BLaER1 treated with 17β-estradiol and CSF1 and Interleukin-3, amounts not matched to agents 10 nM and 100 nM (cell line): Measurements from ENCODE around the gene CCDC60.

Experiments used
- H3K27ac ChIP-seq, 11 experiments: shearing (Covaris generic); formaldehyde crosslinking; 2 replicates each; pipeline ENCODE4 v1.8.1; 2022
- H3K27me3 ChIP-seq, 11 experiments: shearing (Covaris generic); formaldehyde crosslinking; 2 replicates each; pipeline ENCODE4 v1.8.1; 2022
- H3K36me3 ChIP-seq, 11 experiments: shearing (Covaris generic); formaldehyde crosslinking; 2 replicates each; pipeline ENCODE4 v1.8.1; 2022
- H3K4me1 ChIP-seq, 10 experiments: shearing (Covaris generic); formaldehyde crosslinking; 2 replicates each; pipeline ENCODE4 v1.8.1; 2022
- H3K4me2 ChIP-seq, 11 experiments: shearing (Covaris generic); formaldehyde crosslinking; 2 replicates each; pipeline ENCODE4 v1.8.1; 2022
- H3K4me3 ChIP-seq, 10 experiments: shearing (Covaris generic); formaldehyde crosslinking; 2 replicates each; pipeline ENCODE4 v1.8.1; 2022
- H3K9ac ChIP-seq, 11 experiments: shearing (Covaris generic); formaldehyde crosslinking; 2 replicates each; pipeline ENCODE4 v1.8.1; 2022
- H3K9me3 ChIP-seq, 11 experiments: shearing (Covaris generic); formaldehyde crosslinking; replicated peaks in 1 of 11; 2 replicates each; pipeline ENCODE4 v1.8.1; 2022
- H4K20me1 ChIP-seq, 11 experiments: shearing (Covaris generic); formaldehyde crosslinking; 2 replicates each; pipeline ENCODE4 v1.8.1; 2022
- Cebpa-rat ChIP-seq, 11 experiments: shearing (Covaris generic); IDR thresholded peaks; 2 replicates each; pipeline ENCODE4 v1.8.1; 2022

CCDC60 gene, protein sequence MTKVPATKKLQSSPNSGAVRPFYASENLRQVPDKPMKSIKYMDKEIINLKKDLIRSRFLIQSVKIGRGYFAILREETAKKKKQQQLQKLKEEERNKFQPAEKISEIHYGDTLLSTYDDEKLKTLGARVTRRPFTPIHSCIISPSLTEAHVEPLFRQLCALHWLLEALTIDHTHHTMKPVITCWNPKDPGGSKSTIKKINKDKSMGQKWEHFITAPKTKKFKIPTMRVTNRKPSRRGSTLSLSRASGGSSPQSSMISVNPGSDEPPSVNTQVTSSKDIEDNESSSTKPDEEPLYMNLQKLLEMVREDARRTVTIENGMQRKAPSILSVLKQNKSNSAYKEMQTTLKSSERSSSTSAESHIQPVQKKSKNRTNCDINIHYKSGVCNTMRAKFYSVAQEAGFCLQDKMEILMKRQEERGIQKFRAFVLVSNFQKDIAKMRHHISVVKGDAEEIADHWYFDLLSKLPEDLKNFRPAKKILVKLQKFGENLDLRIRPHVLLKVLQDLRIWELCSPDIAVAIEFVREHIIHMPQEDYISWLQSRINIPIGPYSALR

GRCh38 chr12:119334430-119335170 lies at the start of gene CCDC60:
Gene CCDC60 (plus strand): TSS chr12:119334729. CDS start chr12:119335177, 448 bp downstream.
- Histone ChIP-seq H4K20me1 (no peaks in the 10 kb centered on the region), H3K4me3 (no peak within 1 kb of the TSS), H3K9ac (no peak within 1 kb of the TSS), H3K4me1 (peaks cover 0 to 10% (median 6%) of the 10 kb centered on the region in 10 experiments; a peak in 8 of 20 replicates), H3K4me2 (no peak within 1 kb of the TSS), H3K36me3 (no peaks in the 10 kb centered on the region), H3K9me3 (peaks cover 0 to 11% (median 9%) of the 10 kb centered on the region in 11 experiments; a peak in 11 of 22 replicates), H3K27ac (no peak within 1 kb of the TSS), H3K27me3 (no peaks in the 10 kb centered on the region)
- no peak for TF ChIP-seq Cebpa-rat (IDR thresholded peaks at IDR 0.05)

DNA sequence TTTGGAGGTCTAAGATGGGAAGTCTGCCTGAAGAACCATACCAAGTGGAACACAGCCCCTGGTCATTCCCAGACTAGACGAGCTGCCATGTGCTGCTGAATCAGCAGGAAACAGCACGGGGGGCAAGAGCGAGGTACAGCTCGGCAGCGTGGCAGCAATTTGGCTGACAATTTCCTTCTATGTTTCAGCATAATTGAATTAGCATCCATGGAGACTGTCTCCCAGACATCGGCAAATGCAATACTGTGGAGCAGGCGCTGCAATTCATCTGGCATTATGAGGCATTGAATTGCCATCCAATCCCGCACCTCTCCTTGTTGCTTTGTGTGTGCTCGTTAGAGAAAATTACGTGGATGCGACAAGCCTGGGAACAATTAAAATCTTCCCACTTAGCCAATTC lies 46.0 kb upstream of the CCDC60 start:
- Histone ChIP-seq H3K4me1 (peaks cover 0 to 3% (median 0%) of the 10 kb centered on the region in 10 experiments; a peak in 1 of 20 replicates), H3K36me3 (no peaks in the 10 kb centered on the region), H3K9ac (no peak overlapping the region), H3K9me3 (peaks cover 0 to 10% (median 0%) of the 10 kb centered on the region in 11 experiments; a peak in 2 of 22 replicates), H3K4me2 (no peak overlapping the region), H3K4me3 (no peak overlapping the region), H3K27ac (no peak overlapping the region), H3K27me3 (no peaks in the 10 kb centered on the region), H4K20me1 (no peaks in the 10 kb centered on the region)
- TF ChIP-seq Cebpa-rat (IDR thresholded peaks at IDR 0.05): no peak

- H3K4me2 ChIP-seq: no peak overlapping the region
- no peak for TF ChIP-seq Cebpa-rat (IDR thresholded peaks at IDR 0.05)
- no peak overlapping the region for H3K9ac ChIP-seq
- H3K27me3 ChIP-seq: no peaks in the 10 kb centered on the region
- peaks cover 0 to 3% (median 0%) of the 10 kb centered on the region in 10 experiments; a peak in 1 of 20 replicates for H3K4me1 ChIP-seq
- H3K9me3 ChIP-seq: peaks cover 0 to 10% (median 0%) of the 10 kb centered on the region in 11 experiments; a peak in 1 of 22 replicates
- H3K4me3 ChIP-seq: no peak overlapping the region
- no peak overlapping the region for H3K27ac ChIP-seq
- no peaks in the 10 kb centered on the region for H3K36me3 ChIP-seq
- no peaks in the 10 kb centered on the region for H4K20me1 ChIP-seq
Measured at GRCh38 chr12:119292893-119293630, 41.5 kb upstream of the CCDC60 start.

DNA sequence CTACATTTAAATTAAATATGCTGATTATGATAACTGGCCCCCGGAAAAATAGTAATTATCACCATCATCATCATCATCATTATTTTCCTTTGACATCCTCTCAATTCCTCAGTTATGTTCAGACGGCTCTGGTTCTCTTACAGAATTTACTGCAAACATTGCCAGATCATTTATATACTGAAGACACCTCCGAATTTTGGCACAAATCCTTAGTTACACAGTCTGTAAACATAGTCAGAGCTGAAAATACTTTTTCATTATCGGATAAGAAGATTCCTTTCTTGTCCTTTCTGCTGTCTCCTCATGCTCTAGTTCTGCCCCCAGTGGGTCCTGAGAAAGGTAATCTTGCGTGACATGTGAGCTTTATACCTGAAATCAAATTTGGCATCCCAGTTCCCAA lies 40.3 kb upstream of the CCDC60 start:
- H3K4me3 ChIP-seq: no peak overlapping the region
- no peaks in the 10 kb centered on the region for H3K27me3 ChIP-seq
- H3K4me1 ChIP-seq: peaks cover 0 to 3% (median 0%) of the 10 kb centered on the region in 10 experiments; a peak in 1 of 20 replicates
- TF ChIP-seq Cebpa-rat (IDR thresholded peaks at IDR 0.05): no peak
- H3K27ac ChIP-seq: no peak overlapping the region
- peaks cover 0 to 10% (median 0%) of the 10 kb centered on the region in 11 experiments; a peak in 1 of 22 replicates for H3K9me3 ChIP-seq
- H3K36me3 ChIP-seq: no peaks in the 10 kb centered on the region
- no peaks in the 10 kb centered on the region for H4K20me1 ChIP-seq
- H3K9ac ChIP-seq: no peak overlapping the region
- H3K4me2 ChIP-seq: no peak overlapping the region

DNA sequence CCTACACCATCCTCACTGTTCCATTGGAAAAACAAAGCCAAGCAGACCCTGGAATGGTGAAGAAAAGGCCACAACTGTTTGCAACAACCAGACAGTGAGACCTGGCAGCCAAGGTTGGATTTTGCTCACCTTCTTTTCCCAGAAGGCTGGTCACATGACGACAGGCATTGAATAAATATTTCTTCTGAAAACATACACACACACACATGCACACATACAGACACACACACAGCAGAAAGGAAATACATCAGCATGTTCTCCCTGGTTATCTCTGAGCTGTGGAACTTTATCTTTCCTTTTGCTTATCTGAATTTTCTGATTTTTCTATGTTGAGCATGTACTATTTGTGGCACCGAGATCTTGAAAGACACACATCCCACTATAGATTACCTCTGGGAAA lies 38.0 kb upstream of the CCDC60 start:
- no peak overlapping the region for H3K27ac ChIP-seq
- H4K20me1 ChIP-seq: no peaks in the 10 kb centered on the region
- H3K4me2 ChIP-seq: no peak overlapping the region
- H3K4me1 ChIP-seq: peaks cover 0 to 14% (median 4%) of the 10 kb centered on the region in 10 experiments; a peak in 7 of 20 replicates
- H3K36me3 ChIP-seq: no peaks in the 10 kb centered on the region
- H3K27me3 ChIP-seq: no peaks in the 10 kb centered on the region
- no peak overlapping the region for H3K4me3 ChIP-seq
- no peaks in the 10 kb centered on the region for H3K9me3 ChIP-seq
- TF ChIP-seq Cebpa-rat (IDR thresholded peaks at IDR 0.05): no peak
- no peak overlapping the region for H3K9ac ChIP-seq

DNA sequence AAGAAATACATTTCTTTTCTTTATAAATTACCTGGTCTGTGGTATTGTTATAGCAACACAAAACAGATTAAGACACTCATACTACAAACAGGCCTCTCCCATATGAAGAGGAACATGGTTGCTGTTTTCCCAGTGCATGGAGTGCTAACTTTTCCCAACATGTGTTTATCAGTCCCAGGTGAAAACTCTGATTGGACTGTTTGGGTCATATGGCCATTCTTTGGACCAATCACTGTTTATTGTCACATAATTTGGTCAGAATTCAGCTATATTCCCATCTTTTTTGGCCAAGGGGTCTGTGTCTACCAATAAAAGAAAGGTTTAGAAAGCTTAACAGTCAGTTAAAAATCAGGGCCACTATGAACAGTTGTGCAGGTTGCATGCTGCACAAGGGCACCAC lies 35.4 kb upstream of the CCDC60 start:
- Histone ChIP-seq H3K4me1 (peaks cover 0 to 14% (median 4%) of the 10 kb centered on the region in 10 experiments; a peak in 7 of 20 replicates), H3K4me3 (no peak overlapping the region), H3K9me3 (peaks cover 0 to 7% (median 0%) of the 10 kb centered on the region in 11 experiments; a peak in 1 of 22 replicates), H3K36me3 (no peaks in the 10 kb centered on the region), H3K27me3 (no peaks in the 10 kb centered on the region), H4K20me1 (no peaks in the 10 kb centered on the region), H3K27ac (no peak overlapping the region), H3K9ac (no peak overlapping the region), H3K4me2 (no peak overlapping the region)
- no peak for TF ChIP-seq Cebpa-rat (IDR thresholded peaks at IDR 0.05)

DNA sequence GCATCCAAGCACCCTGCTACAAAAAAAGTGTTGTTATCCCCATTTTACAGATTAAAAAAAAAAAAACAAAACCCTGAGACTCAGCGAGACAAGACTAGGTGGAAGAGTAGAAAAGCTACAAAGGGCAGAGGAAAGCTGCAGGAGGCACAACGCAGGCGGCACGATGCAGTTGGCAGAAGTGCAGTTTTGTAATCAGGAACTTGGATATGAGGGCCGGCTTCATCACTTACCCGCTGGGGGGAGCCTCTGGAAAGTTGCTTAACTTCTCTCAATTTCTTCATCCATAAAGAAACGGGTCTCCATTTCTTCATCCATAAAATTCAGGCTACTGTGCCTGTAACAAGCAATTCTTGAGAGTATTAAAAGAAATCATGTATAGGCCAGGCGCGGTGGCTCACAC lies 33.1 kb upstream of the CCDC60 start:
- H3K4me3 ChIP-seq: no peak overlapping the region
- peaks cover 0 to 7% (median 0%) of the 10 kb centered on the region in 11 experiments; a peak in 1 of 22 replicates for H3K9me3 ChIP-seq
- no peak for TF ChIP-seq Cebpa-rat (IDR thresholded peaks at IDR 0.05)
- H3K9ac ChIP-seq: no peak overlapping the region
- no peak overlapping the region for H3K27ac ChIP-seq
- peaks cover 0 to 14% (median 4%) of the 10 kb centered on the region in 10 experiments; a peak in 8 of 20 replicates for H3K4me1 ChIP-seq
- H3K27me3 ChIP-seq: no peaks in the 10 kb centered on the region
- H3K36me3 ChIP-seq: no peaks in the 10 kb centered on the region
- H3K4me2 ChIP-seq: no peak overlapping the region
- H4K20me1 ChIP-seq: no peaks in the 10 kb centered on the region

DNA sequence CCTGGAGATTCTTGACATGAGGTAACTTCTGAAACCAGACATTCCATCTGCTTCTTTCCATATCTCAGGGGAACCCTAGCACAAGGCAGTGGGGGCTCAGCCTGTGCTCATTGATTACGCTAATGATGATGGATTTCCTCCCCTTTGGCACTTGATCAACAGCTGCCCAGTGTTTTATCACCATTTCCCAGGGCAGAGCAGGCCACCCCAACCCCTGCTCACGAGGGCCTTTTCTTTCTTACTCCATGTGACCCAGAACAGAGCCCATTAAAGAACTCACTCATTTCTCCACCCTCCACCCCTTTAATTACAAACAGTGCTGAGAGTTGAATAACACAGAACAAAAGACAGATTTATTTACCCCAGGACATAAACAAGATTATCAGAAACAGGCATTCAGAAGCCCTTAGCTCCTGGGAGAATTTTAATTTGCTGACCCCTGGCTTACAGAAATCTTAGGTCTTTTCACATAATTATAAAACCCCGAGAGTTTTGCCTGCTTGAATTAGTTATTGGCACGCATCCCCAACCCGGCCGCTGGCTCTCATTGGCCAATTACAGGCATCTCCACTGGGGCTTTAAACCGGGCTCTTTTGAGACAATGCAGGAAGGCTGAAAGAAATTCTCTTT lies 32.0 kb upstream of the CCDC60 start:
- no peaks in the 10 kb centered on the region for H3K36me3 ChIP-seq
- TF ChIP-seq Cebpa-rat (IDR thresholded peaks at IDR 0.05): no peak
- no peak overlapping the region for H3K9ac ChIP-seq
- H3K9me3 ChIP-seq: peaks cover 0 to 10% (median 3%) of the 10 kb centered on the region in 11 experiments; a peak in 7 of 22 replicates
- no peaks in the 10 kb centered on the region for H4K20me1 ChIP-seq
- H3K27ac ChIP-seq: no peak overlapping the region
- H3K4me2 ChIP-seq: no peak overlapping the region
- H3K4me3 ChIP-seq: no peak overlapping the region
- H3K4me1 ChIP-seq: peaks cover 0 to 24% (median 8%) of the 10 kb centered on the region in 10 experiments; a peak in 12 of 20 replicates
- H3K27me3 ChIP-seq: no peaks in the 10 kb centered on the region
